ENCODE results near the gene TIMELESS. TPM values are rescaled to one million over a fixed set of nuclear protein-coding genes. Genes with fewer than 3 reads are reported as not detected.
"Not testable (repeated sequence)": the region's sequence is repeated elsewhere in the genome, so short reads cannot be mapped to it uniquely, and the experiment has no call there.

TIMELESS gene
- total and polyA plus RNA-seq, 2 experiments from 2014 or later: 28.7 to 54.8 TPM

DNA sequence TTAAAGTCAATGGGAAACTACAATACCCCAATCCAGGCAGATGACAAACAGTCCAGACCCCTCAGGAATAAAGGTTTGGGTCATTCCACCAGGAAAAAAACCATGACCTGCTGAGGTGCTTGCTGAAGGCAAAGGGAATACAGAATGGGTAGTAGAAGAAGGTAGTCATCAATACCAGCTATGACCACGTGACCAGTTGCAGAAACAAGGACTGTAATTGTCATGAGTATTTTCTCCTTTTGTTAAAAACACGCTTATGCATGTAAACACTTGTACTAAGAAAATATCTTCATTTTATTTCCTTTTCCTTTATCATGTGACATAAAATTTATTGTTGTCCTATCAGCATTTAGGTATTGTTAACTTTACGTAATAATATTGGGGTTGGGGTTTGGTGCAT is 45.0 kb downstream of the TIMELESS start:
- not testable (repeated sequence) for H4K20me1 ChIP-seq (replicated peaks; ENCODE audit: insufficient read depth); H3K27ac ChIP-seq (ENCODE audit: low read depth)

DNA sequence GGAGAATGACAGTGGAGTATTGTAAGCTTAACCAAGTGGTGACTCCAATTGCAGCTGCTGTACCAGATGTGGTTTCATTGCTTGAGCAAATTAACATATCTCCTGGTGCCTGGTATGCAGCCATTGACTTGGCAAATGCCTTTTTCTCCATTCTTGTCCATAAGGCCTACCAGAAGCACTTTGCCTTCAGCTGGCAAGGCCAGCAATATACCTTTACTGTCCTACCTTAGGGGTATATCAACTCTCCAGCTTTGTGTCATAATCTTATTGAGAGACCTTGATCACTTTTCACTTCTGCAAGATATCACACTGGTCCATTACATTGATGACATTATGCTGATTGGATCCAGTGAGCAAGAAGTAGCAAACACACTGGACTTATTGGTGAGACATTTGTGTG is 47.6 kb downstream of the TIMELESS start:
- not testable (repeated sequence) for DNase-seq (ENCODE audit: low spot score); H3K79me2 ChIP-seq (replicated peaks; ENCODE audit: insufficient read depth); H3K4me3 ChIP-seq; H3F3A ChIP-seq (replicated peaks; ENCODE audit: low read depth); H4K20me1 ChIP-seq (replicated peaks; ENCODE audit: insufficient read depth); ATAC-seq; H3K36me3 ChIP-seq (ENCODE audit: insufficient read depth); H3K4me2 ChIP-seq; H3K36me3 Mint-ChIP-seq (ENCODE audit: low read depth); H3K27ac ChIP-seq (ENCODE audit: low read depth); H3K27me3 ChIP-seq (ENCODE audit: insufficient read depth); H3K4me1 Mint-ChIP-seq; H3K4me3 Mint-ChIP-seq; H3K27me3 Mint-ChIP-seq (ENCODE audit: insufficient read depth, low read depth, poor library complexity); H3K27ac Mint-ChIP-seq; H3K4me1 ChIP-seq (ENCODE audit: insufficient read depth); H2AFZ ChIP-seq
- H3K9me3 Mint-ChIP-seq: peaks cover 23% of the 10 kb centered on the region
- H3K9me2 ChIP-seq (ENCODE audit: insufficient read depth): peaks cover 22% of the 10 kb centered on the region; the same call in 1 of the 2 replicates

More for the DNA sequence above, 45.0 kb downstream of the TIMELESS start:
- H3K4me1 ChIP-seq (ENCODE audit: insufficient read depth); H3K36me3 ChIP-seq (ENCODE audit: insufficient read depth); H3K27me3 ChIP-seq (ENCODE audit: insufficient read depth); H2AFZ ChIP-seq; H3K4me2 ChIP-seq; H3K4me1 Mint-ChIP-seq; H3K27ac Mint-ChIP-seq; H3F3A ChIP-seq (replicated peaks; ENCODE audit: low read depth); DNase-seq (ENCODE audit: low spot score); ATAC-seq; H3K4me3 Mint-ChIP-seq; H3K36me3 Mint-ChIP-seq (ENCODE audit: low read depth); H3K27me3 Mint-ChIP-seq (ENCODE audit: insufficient read depth, low read depth, poor library complexity); H3K4me3 ChIP-seq; H3K79me2 ChIP-seq (replicated peaks; ENCODE audit: insufficient read depth): not testable (repeated sequence)
- peaks cover 11% of the 10 kb centered on the region for H3K9me3 Mint-ChIP-seq
- peaks cover 14% of the 10 kb centered on the region; the same call in 1 of the 2 replicates for H3K9me2 ChIP-seq (ENCODE audit: insufficient read depth)

DNA sequence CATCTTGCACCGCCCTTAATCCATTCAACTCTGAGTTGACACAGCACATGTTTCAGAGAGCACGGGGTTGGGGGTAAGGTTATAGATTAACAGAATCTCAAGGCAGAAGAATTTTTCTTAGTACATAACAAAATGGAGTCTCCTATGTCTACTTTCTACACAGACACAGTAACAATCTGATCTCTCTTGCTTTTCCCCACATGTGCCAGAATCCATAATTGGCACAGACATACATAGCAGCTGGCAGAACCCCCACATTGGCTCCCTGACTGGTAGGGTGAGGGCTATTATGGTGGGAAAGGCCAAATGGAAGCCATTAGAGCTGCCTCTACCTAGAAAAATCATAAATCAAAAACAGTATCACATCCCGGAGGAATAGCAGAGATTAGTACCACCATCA is 48.1 kb downstream of the TIMELESS start:
- peaks cover 22% of the 10 kb centered on the region; the same call in 1 of the 2 replicates for H3K9me2 ChIP-seq (ENCODE audit: insufficient read depth)
- not testable (repeated sequence) for H2AFZ ChIP-seq; H3K4me2 ChIP-seq; H3K4me3 ChIP-seq; H3K79me2 ChIP-seq (replicated peaks; ENCODE audit: insufficient read depth); H3K36me3 ChIP-seq (ENCODE audit: insufficient read depth); H3K36me3 Mint-ChIP-seq (ENCODE audit: low read depth); DNase-seq (ENCODE audit: low spot score); H3K4me3 Mint-ChIP-seq; H3K27me3 ChIP-seq (ENCODE audit: insufficient read depth); H3K4me1 ChIP-seq (ENCODE audit: insufficient read depth); H3F3A ChIP-seq (replicated peaks; ENCODE audit: low read depth); ATAC-seq; H3K27me3 Mint-ChIP-seq (ENCODE audit: insufficient read depth, low read depth, poor library complexity); H3K27ac Mint-ChIP-seq; H3K4me1 Mint-ChIP-seq; H3K27ac ChIP-seq (ENCODE audit: low read depth); H4K20me1 ChIP-seq (replicated peaks; ENCODE audit: insufficient read depth)
- peaks cover 24% of the 10 kb centered on the region for H3K9me3 Mint-ChIP-seq

DNA sequence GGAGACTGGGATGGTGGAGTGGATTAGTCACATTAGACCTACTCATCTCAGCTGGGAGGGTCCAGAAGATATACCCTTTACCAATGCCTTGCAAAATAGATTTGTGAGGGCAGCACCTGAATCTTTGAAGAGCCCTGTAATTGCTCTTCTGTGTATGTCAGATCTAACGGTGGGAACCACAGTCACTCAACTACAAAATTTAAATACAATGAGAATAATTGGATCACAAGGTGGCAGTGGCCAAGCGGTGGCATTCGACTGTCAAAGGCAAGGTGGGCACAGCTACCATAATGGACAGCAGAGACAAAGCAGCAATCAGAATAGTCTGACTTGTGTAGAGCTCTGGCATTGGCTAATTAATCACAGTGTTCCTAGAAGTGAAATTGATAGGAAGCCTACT is 49.8 kb downstream of the TIMELESS start:
- H3K36me3 ChIP-seq (ENCODE audit: insufficient read depth); H3K36me3 Mint-ChIP-seq (ENCODE audit: low read depth); H3K79me2 ChIP-seq (replicated peaks; ENCODE audit: insufficient read depth); H3K4me3 ChIP-seq; H3K4me1 Mint-ChIP-seq; H3F3A ChIP-seq (replicated peaks; ENCODE audit: low read depth); H2AFZ ChIP-seq; H3K4me1 ChIP-seq (ENCODE audit: insufficient read depth); H3K27ac Mint-ChIP-seq; DNase-seq (ENCODE audit: low spot score); H3K4me3 Mint-ChIP-seq; H3K27ac ChIP-seq (ENCODE audit: low read depth); H3K27me3 ChIP-seq (ENCODE audit: insufficient read depth); H3K27me3 Mint-ChIP-seq (ENCODE audit: insufficient read depth, low read depth, poor library complexity); H4K20me1 ChIP-seq (replicated peaks; ENCODE audit: insufficient read depth); ATAC-seq; H3K4me2 ChIP-seq: not testable (repeated sequence)
- peaks cover 22% of the 10 kb centered on the region; the same call in 1 of the 2 replicates for H3K9me2 ChIP-seq (ENCODE audit: insufficient read depth)
- H3K9me3 Mint-ChIP-seq: peaks cover 24% of the 10 kb centered on the region

DNA sequence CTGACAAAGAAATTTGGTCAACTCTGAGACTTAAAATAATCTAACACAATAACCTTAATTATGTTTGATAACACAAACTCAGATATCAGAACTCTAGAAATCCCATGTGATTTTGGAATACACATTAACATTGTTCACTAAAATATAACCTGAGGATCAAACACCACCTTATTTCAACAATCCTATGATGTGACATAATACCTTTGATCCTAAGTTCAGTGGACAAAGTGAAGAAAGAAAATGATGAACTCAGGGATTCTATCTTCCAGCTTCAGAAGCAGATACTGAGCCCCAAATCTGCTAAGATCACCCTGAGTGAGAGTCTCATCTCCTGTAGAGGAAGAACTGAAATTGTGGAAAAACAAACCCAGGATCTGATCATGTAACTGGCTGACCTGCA is 50.9 kb downstream of the TIMELESS start:
- H3K4me3 ChIP-seq: no peak overlapping the region
- DNase-seq (ENCODE audit: low spot score): no peak
- H3K36me3 ChIP-seq (ENCODE audit: insufficient read depth): no peaks in the 10 kb centered on the region
- H2AFZ ChIP-seq: no peak overlapping the region
- H3K36me3 Mint-ChIP-seq (ENCODE audit: low read depth): peaks cover 2% of the 10 kb centered on the region; the same call in 1 of the 3 replicates
- H3K9me3 Mint-ChIP-seq: peaks cover 24% of the 10 kb centered on the region
- ATAC-seq: no peak
- no peaks in the 10 kb centered on the region for H4K20me1 ChIP-seq (replicated peaks; ENCODE audit: insufficient read depth)
- no peaks in the 10 kb centered on the region for H3K27me3 ChIP-seq (ENCODE audit: insufficient read depth)
- H3K79me2 ChIP-seq (replicated peaks; ENCODE audit: insufficient read depth): no peaks in the 10 kb centered on the region
- no peak overlapping the region for H3K27ac Mint-ChIP-seq
- H3K27ac ChIP-seq (ENCODE audit: low read depth): no peak overlapping the region
- no peaks in the 10 kb centered on the region for H3K4me1 ChIP-seq (ENCODE audit: insufficient read depth)
- no peak overlapping the region for H3K4me2 ChIP-seq
- H3K9me2 ChIP-seq (ENCODE audit: insufficient read depth): peaks cover 18% of the 10 kb centered on the region; the same call in 1 of the 2 replicates
- H3K27me3 Mint-ChIP-seq (ENCODE audit: insufficient read depth, low read depth, poor library complexity): peaks cover 2% of the 10 kb centered on the region
- H3K4me1 Mint-ChIP-seq: no peaks in the 10 kb centered on the region
- H3F3A ChIP-seq (replicated peaks; ENCODE audit: low read depth): no peaks in the 10 kb centered on the region
- H3K4me3 Mint-ChIP-seq: no peak overlapping the region
- no peak for TF ChIP-seq POLR2AphosphoS5 (IDR thresholded peaks at IDR 0.05; ENCODE audit: low read depth)
- TF ChIP-seq JUNB (IDR thresholded peaks at IDR 0.05; ENCODE audit: unreplicated experiment): no peak
- TF ChIP-seq, protein P1, sequence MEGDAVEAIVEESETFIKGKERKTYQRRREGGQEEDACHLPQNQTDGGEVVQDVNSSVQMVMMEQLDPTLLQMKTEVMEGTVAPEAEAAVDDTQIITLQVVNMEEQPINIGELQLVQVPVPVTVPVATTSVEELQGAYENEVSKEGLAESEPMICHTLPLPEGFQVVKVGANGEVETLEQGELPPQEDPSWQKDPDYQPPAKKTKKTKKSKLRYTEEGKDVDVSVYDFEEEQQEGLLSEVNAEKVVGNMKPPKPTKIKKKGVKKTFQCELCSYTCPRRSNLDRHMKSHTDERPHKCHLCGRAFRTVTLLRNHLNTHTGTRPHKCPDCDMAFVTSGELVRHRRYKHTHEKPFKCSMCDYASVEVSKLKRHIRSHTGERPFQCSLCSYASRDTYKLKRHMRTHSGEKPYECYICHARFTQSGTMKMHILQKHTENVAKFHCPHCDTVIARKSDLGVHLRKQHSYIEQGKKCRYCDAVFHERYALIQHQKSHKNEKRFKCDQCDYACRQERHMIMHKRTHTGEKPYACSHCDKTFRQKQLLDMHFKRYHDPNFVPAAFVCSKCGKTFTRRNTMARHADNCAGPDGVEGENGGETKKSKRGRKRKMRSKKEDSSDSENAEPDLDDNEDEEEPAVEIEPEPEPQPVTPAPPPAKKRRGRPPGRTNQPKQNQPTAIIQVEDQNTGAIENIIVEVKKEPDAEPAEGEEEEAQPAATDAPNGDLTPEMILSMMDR (conservative IDR thresholded peaks at IDR 0.05; ENCODE audit: low read depth in 2 of 2): no peak
- TF ChIP-seq ZNF331 (CRISPR knock-in tag; IDR thresholded peaks at IDR 0.05; ENCODE audit: low read depth): no peak
- no peak for TF ChIP-seq STAT1 (IDR thresholded peaks at IDR 0.05; ENCODE audit: unreplicated experiment)
- TF ChIP-seq, protein P2, sequence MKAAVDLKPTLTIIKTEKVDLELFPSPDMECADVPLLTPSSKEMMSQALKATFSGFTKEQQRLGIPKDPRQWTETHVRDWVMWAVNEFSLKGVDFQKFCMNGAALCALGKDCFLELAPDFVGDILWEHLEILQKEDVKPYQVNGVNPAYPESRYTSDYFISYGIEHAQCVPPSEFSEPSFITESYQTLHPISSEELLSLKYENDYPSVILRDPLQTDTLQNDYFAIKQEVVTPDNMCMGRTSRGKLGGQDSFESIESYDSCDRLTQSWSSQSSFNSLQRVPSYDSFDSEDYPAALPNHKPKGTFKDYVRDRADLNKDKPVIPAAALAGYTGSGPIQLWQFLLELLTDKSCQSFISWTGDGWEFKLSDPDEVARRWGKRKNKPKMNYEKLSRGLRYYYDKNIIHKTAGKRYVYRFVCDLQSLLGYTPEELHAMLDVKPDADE (IDR thresholded peaks at IDR 0.05): no peak

All from GM23338 (cell line).